ENCODE results near the gene KLC3.

- TF ChIP-seq RAD21 (IDR thresholded peaks at IDR 0.05; ENCODE audit: low read length) (no peak), USF1 (IDR thresholded peaks at IDR 0.05; ENCODE audit: borderline replicate concordance, low read depth) (peak; percentile 80), CTCF (IDR thresholded peaks at IDR 0.05) (no peak), RXRA (IDR thresholded peaks at IDR 0.05; ENCODE audit: borderline replicate concordance, low read depth) (no peak; the same call in 1 of the 2 replicates), EP300 (IDR thresholded peaks at IDR 0.05; ENCODE audit: borderline replicate concordance in 1 of 2, low read depth in 1 of 2, low read length in 1 of 2) (peak in 1 of 2 experiments; percentile 86; a peak in 1 of 4 replicates), MAX (IDR thresholded peaks at IDR 0.05; ENCODE audit: low read depth) (peak; percentile 77), TAF1 (IDR thresholded peaks at IDR 0.05; ENCODE audit: borderline replicate concordance, low read depth, low read length) (no peak)
These were observed 35.6 kb downstream of the KLC3 start for GRCh38 chr19:45376045-45376724.

Data from SK-N-SH (cell line).